Measurements from ENCODE around the gene PRRT1B.

PRRT1B gene

GRCh38 chr9:131545003-131545785 is at the start of gene PRRT1B:
Gene PRRT1B (plus strand): TSS chr9:131545523. CDS start chr9:131545616, 93 bp downstream.
- peak within 1 kb of the TSS; percentile 65 for H3K4me3 ChIP-seq
- no peaks in the 10 kb centered on the region for H3K36me3 ChIP-seq (ENCODE audit: insufficient read depth, low read length)
- no peak within 1 kb of the TSS for H3K9ac ChIP-seq (ENCODE audit: insufficient read length)
- H3K27ac ChIP-seq, result no peak within 1 kb of the TSS
- TF ChIP-seq EZH2 (IDR thresholded peaks at IDR 0.05), result no peak
- no peak for TF ChIP-seq POLR2AphosphoS5 (IDR thresholded peaks at IDR 0.05; ENCODE audit: borderline replicate concordance, low read depth, low read length)
- TF ChIP-seq FOXP2 (optimal IDR thresholded peaks at IDR 0.05; ENCODE audit: control extremely low read depth, extremely low read length, insufficient read depth), result no peak
- H3K9me3 ChIP-seq (ENCODE audit: low read depth, low read length), result peaks cover 3% of the 10 kb centered on the region; the same call in 1 of the 2 replicates
- no peak for DNase-seq (ENCODE audit: low read depth, low spot score)

- Histone ChIP-seq H3K27ac (no peak overlapping the region), H3K9me3 (ENCODE audit: low read depth, low read length) (no peaks in the 10 kb centered on the region), H3K4me3 (no peak overlapping the region), H3K36me3 (ENCODE audit: insufficient read depth, low read length) (peaks cover 85% of the 10 kb centered on the region), H3K9ac (ENCODE audit: insufficient read length) (no peak overlapping the region)
- DNase-seq (ENCODE audit: low read depth, low spot score), result no peak
- no peak for TF ChIP-seq FOXP2 (optimal IDR thresholded peaks at IDR 0.05; ENCODE audit: control extremely low read depth, extremely low read length, insufficient read depth)
- no peak for TF ChIP-seq POLR2AphosphoS5 (IDR thresholded peaks at IDR 0.05; ENCODE audit: borderline replicate concordance, low read depth, low read length)
- no peak for TF ChIP-seq EZH2 (IDR thresholded peaks at IDR 0.05)
Measured at GRCh38 chr9:131495785-131496184, 49.5 kb upstream of the PRRT1B start.

- no peak for DNase-seq (ENCODE audit: low read depth, low spot score)
- Histone ChIP-seq H3K27ac (no peak overlapping the region), H3K9ac (ENCODE audit: insufficient read length) (no peak overlapping the region), H3K4me3 (no peak overlapping the region), H3K36me3 (ENCODE audit: insufficient read depth, low read length) (peaks cover 73% of the 10 kb centered on the region), H3K9me3 (ENCODE audit: low read depth, low read length) (no peaks in the 10 kb centered on the region)
- TF ChIP-seq FOXP2 (optimal IDR thresholded peaks at IDR 0.05; ENCODE audit: control extremely low read depth, extremely low read length, insufficient read depth) (no peak), POLR2AphosphoS5 (IDR thresholded peaks at IDR 0.05; ENCODE audit: borderline replicate concordance, low read depth, low read length) (no peak)
Measured at GRCh38 chr9:131496844-131497405, 48.4 kb upstream of the PRRT1B start.

- DNase-seq (ENCODE audit: low read depth, low spot score), result no peak
- TF ChIP-seq POLR2AphosphoS5 (IDR thresholded peaks at IDR 0.05; ENCODE audit: borderline replicate concordance, low read depth, low read length) (no peak; the same call in 1 of the 2 replicates), EZH2 (IDR thresholded peaks at IDR 0.05) (no peak), FOXP2 (optimal IDR thresholded peaks at IDR 0.05; ENCODE audit: control extremely low read depth, extremely low read length, insufficient read depth) (no peak)
- no peaks in the 10 kb centered on the region for H3K9me3 ChIP-seq (ENCODE audit: low read depth, low read length)
- no peak overlapping the region for H3K9ac ChIP-seq (ENCODE audit: insufficient read length)
- H3K27ac ChIP-seq, result peak overlapping the region; percentile 68
- no peak overlapping the region for H3K4me3 ChIP-seq
- peaks cover 50% of the 10 kb centered on the region for H3K36me3 ChIP-seq (ENCODE audit: insufficient read depth, low read length)
Measured at GRCh38 chr9:131499254-131499767, 46.0 kb upstream of the PRRT1B start.

- DNase-seq (ENCODE audit: low read depth, low spot score), result no peak
- TF ChIP-seq FOXP2 (optimal IDR thresholded peaks at IDR 0.05; ENCODE audit: control extremely low read depth, extremely low read length, insufficient read depth) (no peak), POLR2AphosphoS5 (IDR thresholded peaks at IDR 0.05; ENCODE audit: borderline replicate concordance, low read depth, low read length) (peak; percentile 6; the same call in 1 of the 2 replicates), EZH2 (IDR thresholded peaks at IDR 0.05) (no peak)
- Histone ChIP-seq H3K9me3 (ENCODE audit: low read depth, low read length) (no peaks in the 10 kb centered on the region), H3K4me3 (no peak overlapping the region), H3K36me3 (ENCODE audit: insufficient read depth, low read length) (peaks cover 39% of the 10 kb centered on the region), H3K27ac (peak overlapping the region; percentile 68; the same call in 1 of the 2 replicates), H3K9ac (ENCODE audit: insufficient read length) (no peak overlapping the region)
Measured at GRCh38 chr9:131500377-131500776, 44.9 kb upstream of the PRRT1B start.

GRCh38 chr9:131500939-131501541 is 44.3 kb upstream of the PRRT1B start:
- DNase-seq (ENCODE audit: low read depth, low spot score), result no peak
- peak overlapping the region; percentile 68; the same call in 1 of the 2 replicates for H3K27ac ChIP-seq

GRCh38 chr9:131502781-131503625 is 42.3 kb upstream of the PRRT1B start, which contains the start of gene POMT1:
Gene POMT1 (plus strand): TSS chr9:131502918. CDS start chr9:131504219, 1,301 bp downstream.
- Histone ChIP-seq H3K9ac (ENCODE audit: insufficient read length) (peak within 1 kb of the TSS; percentile 93), H3K4me3 (peak within 1 kb of the TSS; percentile 96), H3K9me3 (ENCODE audit: low read depth, low read length) (no peaks in the 10 kb centered on the region), H3K36me3 (ENCODE audit: insufficient read depth, low read length) (peaks cover 13% of the 10 kb centered on the region), H3K27ac (peak within 1 kb of the TSS; percentile 4; the same call in 1 of the 2 replicates)
- no peak for DNase-seq (ENCODE audit: low read depth, low spot score)
- TF ChIP-seq FOXP2 (optimal IDR thresholded peaks at IDR 0.05; ENCODE audit: control extremely low read depth, extremely low read length, insufficient read depth), result no peak
- TF ChIP-seq POLR2AphosphoS5 (IDR thresholded peaks at IDR 0.05; ENCODE audit: borderline replicate concordance, low read depth, low read length), result peak; percentile 93

More at GRCh38 chr9:131500939-131501541, 44.3 kb upstream of the PRRT1B start:
- no peaks in the 10 kb centered on the region for H3K9me3 ChIP-seq (ENCODE audit: low read depth, low read length)
- no peak overlapping the region for H3K9ac ChIP-seq (ENCODE audit: insufficient read length)
- peaks cover 32% of the 10 kb centered on the region for H3K36me3 ChIP-seq (ENCODE audit: insufficient read depth, low read length)
- no peak overlapping the region for H3K4me3 ChIP-seq
- TF ChIP-seq FOXP2 (optimal IDR thresholded peaks at IDR 0.05; ENCODE audit: control extremely low read depth, extremely low read length, insufficient read depth), result no peak
- peak; percentile 3; the same call in 1 of the 2 replicates for TF ChIP-seq POLR2AphosphoS5 (IDR thresholded peaks at IDR 0.05; ENCODE audit: borderline replicate concordance, low read depth, low read length)
- no peak for TF ChIP-seq EZH2 (IDR thresholded peaks at IDR 0.05)
